ENCODE data around the gene S100A4.
"Not testable (repeated sequence)": the region's sequence is repeated elsewhere in the genome, so short reads cannot be mapped to it uniquely, and the experiment has no call there.

DNA sequence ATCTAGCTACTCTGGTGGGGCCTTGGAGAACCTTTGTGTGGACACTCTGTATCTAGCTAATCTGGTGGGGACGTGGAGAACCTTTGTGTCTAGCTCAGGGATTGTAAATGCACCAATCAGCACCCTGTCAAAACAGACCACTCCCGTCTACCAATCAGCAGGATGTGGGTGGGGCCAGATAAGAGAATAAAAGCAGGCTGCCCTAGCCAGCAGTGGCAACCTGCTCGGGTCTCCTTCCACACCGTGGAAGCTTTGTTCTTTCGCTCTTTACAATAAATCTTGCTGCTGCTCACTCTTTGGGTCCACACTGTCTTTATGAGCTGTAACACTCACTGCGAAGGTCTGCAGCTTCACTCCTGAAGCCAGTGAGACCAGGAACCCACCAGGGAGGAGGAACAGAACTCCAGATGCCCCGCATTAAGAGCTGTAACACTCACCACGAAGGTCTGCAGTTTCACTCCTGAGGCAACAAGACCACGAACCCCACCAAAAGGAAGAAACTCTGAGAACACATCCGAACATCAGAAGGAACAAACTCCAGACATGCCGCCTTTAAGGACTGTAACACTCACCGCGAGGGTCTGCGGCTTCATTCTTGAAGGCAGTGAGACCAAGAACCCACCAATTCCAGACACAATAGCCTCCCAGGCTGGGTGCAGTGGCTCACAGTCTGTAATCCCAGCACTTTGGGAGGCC is 23.1 kb downstream of the S100A4 start:
- TF ChIP-seq TARDBP (IDR thresholded peaks at IDR 0.05); ZNF384 (IDR thresholded peaks at IDR 0.05); SP1 (IDR thresholded peaks at IDR 0.05); SUZ12 (IDR thresholded peaks at IDR 0.05); PKNOX1 (IDR thresholded peaks at IDR 0.05); LEF1 (IDR thresholded peaks at IDR 0.05; ENCODE audit: borderline replicate concordance); ELF4 (IDR thresholded peaks at IDR 0.05): not testable (repeated sequence)

Data from HEK293T (cell line).